OCI-LY7 (cell line): ENCODE results near the gene TRDN.

Experiments used
- EZH2phosphoT487 ChIP-seq: fragments of 200-600 bp; sonication (generic); IDR thresholded peaks from 2 replicates; pipeline ENCODE4 v1.6.1; 2018; ENCODE audit warnings: low read depth, borderline replicate concordance, mild to moderate bottlenecking, mixed run types, antibody characterized with exemption, low read length, moderate library complexity, mixed read lengths
- TF ChIP-seq, protein P1 (sequence below): fragments of 200-600 bp; sonication (generic); conservative IDR thresholded peaks from 2 replicates; pipeline ENCODE4 v1.5.1; 2014; ENCODE audit warnings: mild to moderate bottlenecking, antibody characterized with exemption, low read length, moderate library complexity, mixed read lengths

GRCh38 chr6:123372737-123373136 is 264.0 kb downstream of the TRDN start:
- TF ChIP-seq, protein P1, sequence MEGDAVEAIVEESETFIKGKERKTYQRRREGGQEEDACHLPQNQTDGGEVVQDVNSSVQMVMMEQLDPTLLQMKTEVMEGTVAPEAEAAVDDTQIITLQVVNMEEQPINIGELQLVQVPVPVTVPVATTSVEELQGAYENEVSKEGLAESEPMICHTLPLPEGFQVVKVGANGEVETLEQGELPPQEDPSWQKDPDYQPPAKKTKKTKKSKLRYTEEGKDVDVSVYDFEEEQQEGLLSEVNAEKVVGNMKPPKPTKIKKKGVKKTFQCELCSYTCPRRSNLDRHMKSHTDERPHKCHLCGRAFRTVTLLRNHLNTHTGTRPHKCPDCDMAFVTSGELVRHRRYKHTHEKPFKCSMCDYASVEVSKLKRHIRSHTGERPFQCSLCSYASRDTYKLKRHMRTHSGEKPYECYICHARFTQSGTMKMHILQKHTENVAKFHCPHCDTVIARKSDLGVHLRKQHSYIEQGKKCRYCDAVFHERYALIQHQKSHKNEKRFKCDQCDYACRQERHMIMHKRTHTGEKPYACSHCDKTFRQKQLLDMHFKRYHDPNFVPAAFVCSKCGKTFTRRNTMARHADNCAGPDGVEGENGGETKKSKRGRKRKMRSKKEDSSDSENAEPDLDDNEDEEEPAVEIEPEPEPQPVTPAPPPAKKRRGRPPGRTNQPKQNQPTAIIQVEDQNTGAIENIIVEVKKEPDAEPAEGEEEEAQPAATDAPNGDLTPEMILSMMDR, result no peak
- TF ChIP-seq EZH2phosphoT487, result no peak
